Measurements from ENCODE around the gene CFAP61. TPM values are rescaled to one million over a fixed set of nuclear protein-coding genes. Genes with fewer than 3 reads are reported as not detected.

Gene CFAP61
- total RNA-seq, 2 experiments from 2014 or later: not detected

- Mint-ChIP-seq H3K27ac (no peak overlapping the region), H3K36me3 (ENCODE audit: low read depth) (no peaks in the 10 kb centered on the region), H3K27me3 (peaks cover 5% of the 10 kb centered on the region), H3K4me1 (ENCODE audit: low read depth) (no peaks in the 10 kb centered on the region), H3K4me3 (no peak overlapping the region), H3K9me3 (peaks cover 5% of the 10 kb centered on the region)
- TF ChIP-seq, protein P1, sequence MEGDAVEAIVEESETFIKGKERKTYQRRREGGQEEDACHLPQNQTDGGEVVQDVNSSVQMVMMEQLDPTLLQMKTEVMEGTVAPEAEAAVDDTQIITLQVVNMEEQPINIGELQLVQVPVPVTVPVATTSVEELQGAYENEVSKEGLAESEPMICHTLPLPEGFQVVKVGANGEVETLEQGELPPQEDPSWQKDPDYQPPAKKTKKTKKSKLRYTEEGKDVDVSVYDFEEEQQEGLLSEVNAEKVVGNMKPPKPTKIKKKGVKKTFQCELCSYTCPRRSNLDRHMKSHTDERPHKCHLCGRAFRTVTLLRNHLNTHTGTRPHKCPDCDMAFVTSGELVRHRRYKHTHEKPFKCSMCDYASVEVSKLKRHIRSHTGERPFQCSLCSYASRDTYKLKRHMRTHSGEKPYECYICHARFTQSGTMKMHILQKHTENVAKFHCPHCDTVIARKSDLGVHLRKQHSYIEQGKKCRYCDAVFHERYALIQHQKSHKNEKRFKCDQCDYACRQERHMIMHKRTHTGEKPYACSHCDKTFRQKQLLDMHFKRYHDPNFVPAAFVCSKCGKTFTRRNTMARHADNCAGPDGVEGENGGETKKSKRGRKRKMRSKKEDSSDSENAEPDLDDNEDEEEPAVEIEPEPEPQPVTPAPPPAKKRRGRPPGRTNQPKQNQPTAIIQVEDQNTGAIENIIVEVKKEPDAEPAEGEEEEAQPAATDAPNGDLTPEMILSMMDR (IDR thresholded peaks at IDR 0.05): no peak
- DNase-seq: no peak
- ChIA-PET CTCF (interaction anchor here (1.2 kb wide), 1 partner anchor 11 kb away, joined by 6 read pairs; no protein-coding TSS in a partner anchor), POLR2A (no interaction called here)
- ATAC-seq: no peak
- intact Hi-C loops (cut with micrococcal nuclease): no loop called here
Observed at GRCh38 chr20:20226554-20226953, 174.2 kb downstream of the CFAP61 start.

DNA sequence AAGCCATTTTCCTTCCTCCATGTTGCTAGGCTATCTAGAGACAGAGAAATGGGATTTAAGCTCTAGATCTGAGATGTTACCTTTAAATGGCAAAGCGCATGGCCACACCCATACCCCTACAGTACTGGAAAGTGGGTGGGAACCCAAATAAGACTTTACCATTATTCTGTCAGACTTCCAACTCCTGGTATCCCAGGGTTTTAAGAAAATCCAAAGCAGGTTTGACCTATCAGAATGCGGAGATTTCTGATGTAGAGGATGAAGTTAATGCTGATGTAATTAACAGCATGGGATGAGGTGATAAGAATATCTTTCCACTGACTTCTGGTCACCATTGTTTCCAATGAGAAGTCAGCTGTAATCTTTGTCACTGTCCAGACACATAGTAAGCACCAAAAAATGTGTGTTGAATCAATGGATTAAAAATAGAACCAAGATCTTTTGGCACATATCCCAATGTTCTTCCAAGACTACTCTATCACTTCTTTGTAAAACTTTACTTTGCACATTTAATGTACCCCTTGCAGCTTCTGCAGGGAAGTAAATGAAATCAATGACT, 174.8 kb downstream of the CFAP61 start:
- POLR2A ChIA-PET: no interaction called here
- H3K4me3 Mint-ChIP-seq: no peak overlapping the region
- intact Hi-C loops (cut with micrococcal nuclease): no loop called here
- H3K36me3 Mint-ChIP-seq (ENCODE audit: low read depth): no peaks in the 10 kb centered on the region
- ATAC-seq (no peak), DNase-seq (no peak)
- peaks cover 5% of the 10 kb centered on the region for H3K27me3 Mint-ChIP-seq
- H3K9me3 Mint-ChIP-seq: peaks cover 5% of the 10 kb centered on the region
- no peaks in the 10 kb centered on the region for H3K4me1 Mint-ChIP-seq (ENCODE audit: low read depth)
- CTCF ChIA-PET: interaction anchor here (1.2 kb wide), 1 partner anchor 10 kb away, joined by 6 read pairs; no protein-coding TSS in a partner anchor
- H3K27ac Mint-ChIP-seq: no peak overlapping the region
- TF ChIP-seq, protein P1 (IDR thresholded peaks at IDR 0.05): no peak

DNA sequence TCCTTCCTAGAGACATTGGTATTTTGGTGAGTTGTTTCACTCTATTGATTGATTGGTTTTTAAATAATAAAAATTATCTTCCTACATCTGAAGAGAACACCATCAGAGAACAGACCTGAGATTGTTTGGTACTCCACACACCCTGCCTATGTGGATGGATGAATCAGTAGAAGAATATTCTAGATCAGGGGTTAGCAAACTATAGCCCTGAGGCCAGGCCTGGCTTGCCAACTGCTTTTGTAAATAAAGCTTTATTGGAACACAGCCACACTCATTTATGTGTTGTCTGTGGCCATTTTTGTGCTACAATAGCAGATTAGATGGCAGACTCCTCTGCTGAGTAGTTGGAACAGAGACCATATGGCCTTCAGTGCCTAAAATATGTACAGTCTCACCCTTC, 176.0 kb downstream of the CFAP61 start:
- no peak for DNase-seq
- ATAC-seq: no peak
- POLR2A ChIA-PET: no interaction called here
- CTCF ChIA-PET: no interaction called here
- intact Hi-C loops (cut with micrococcal nuclease): no loop called here
- peaks cover 7% of the 10 kb centered on the region for H3K27me3 Mint-ChIP-seq
- no peaks in the 10 kb centered on the region for H3K4me1 Mint-ChIP-seq (ENCODE audit: low read depth)
- H3K9me3 Mint-ChIP-seq: peaks cover 5% of the 10 kb centered on the region
- no peaks in the 10 kb centered on the region for H3K36me3 Mint-ChIP-seq (ENCODE audit: low read depth)
- H3K4me3 Mint-ChIP-seq: no peak overlapping the region
- no peak overlapping the region for H3K27ac Mint-ChIP-seq
- TF ChIP-seq, protein P1 (IDR thresholded peaks at IDR 0.05): no peak

DNA sequence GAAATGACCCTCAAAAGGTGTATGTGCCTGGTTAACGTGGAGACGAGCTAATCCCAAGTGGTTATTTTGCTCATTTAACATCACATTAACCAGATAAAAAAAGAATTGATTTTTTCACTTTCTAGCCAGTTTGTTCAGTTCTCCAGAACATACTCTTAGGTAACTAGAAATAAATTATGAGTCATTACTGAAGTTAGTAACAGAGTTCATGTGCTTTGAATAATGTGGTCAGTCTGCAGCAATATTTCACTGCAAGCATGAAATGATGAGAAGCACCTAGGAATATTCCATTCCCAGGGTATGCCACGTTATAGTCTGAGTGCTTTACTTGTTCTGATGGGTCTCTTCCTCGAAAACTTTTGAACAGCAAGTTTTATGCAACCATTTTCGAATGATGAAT, 177.3 kb downstream of the CFAP61 start:
- no peak for ATAC-seq
- Mint-ChIP-seq H3K36me3 (ENCODE audit: low read depth) (no peaks in the 10 kb centered on the region), H3K4me3 (no peak overlapping the region)

GRCh38 chr20:20230741-20231140, 178.4 kb downstream of the CFAP61 start:
- DNase-seq (no peak), ATAC-seq (no peak)
- ChIA-PET POLR2A (no interaction called here), CTCF (interaction anchor here (1.1 kb wide), 1 partner anchor 147 kb away, joined by 4 read pairs; no protein-coding TSS in a partner anchor)
- H3K27me3 Mint-ChIP-seq: peaks cover 4% of the 10 kb centered on the region
- H3K9me3 Mint-ChIP-seq: peaks cover 5% of the 10 kb centered on the region
- no peak overlapping the region for H3K4me3 Mint-ChIP-seq
- no peak overlapping the region for H3K27ac Mint-ChIP-seq
- no peaks in the 10 kb centered on the region for H3K4me1 Mint-ChIP-seq (ENCODE audit: low read depth)
- intact Hi-C loops (cut with micrococcal nuclease): no loop called here
- H3K36me3 Mint-ChIP-seq (ENCODE audit: low read depth): no peaks in the 10 kb centered on the region
- TF ChIP-seq, protein P1 (IDR thresholded peaks at IDR 0.05): no peak

More for the DNA sequence above, 177.3 kb downstream of the CFAP61 start:
- intact Hi-C loops (cut with micrococcal nuclease): no loop called here
- TF ChIP-seq, protein P1 (IDR thresholded peaks at IDR 0.05): no peak
- Mint-ChIP-seq H3K9me3 (peaks cover 5% of the 10 kb centered on the region), H3K27ac (no peak overlapping the region), H3K27me3 (peaks cover 6% of the 10 kb centered on the region), H3K4me1 (ENCODE audit: low read depth) (no peaks in the 10 kb centered on the region)
- ChIA-PET POLR2A (no interaction called here), CTCF (interaction anchor here (0.7 to 1.1 kb wide), 2 partner anchors 46 to 146 kb away, joined by 3 to 4 read pairs; no protein-coding TSS in a partner anchor)
- no peak for DNase-seq

Data from activated CD8-positive, alpha-beta T cell treated with anti-CD3 and anti-CD28 coated beads for 36 hours (primary cell).